NCI-H345 (cell line): ENCODE results near the gene DPEP1.
"Not testable (repeated sequence)": the region's sequence is repeated elsewhere in the genome, so short reads cannot be mapped to it uniquely, and the experiment has no call there.

Experiments
- DNase-seq: peaks from one replicate; lab custom pipeline; 2025; lab: John Stamatoyannopoulos, UW

The DPEP1 gene

GRCh38 chr16:89619840-89620239 lies 6.4 kb downstream of the DPEP1 start:
- DNase-seq, result no peak

GRCh38 chr16:89620406-89620841 lies 7.0 kb downstream of the DPEP1 start:
- no peak for DNase-seq

- DNase-seq, result no peak
Observed at GRCh38 chr16:89621136-89621697, 7.8 kb downstream of the DPEP1 start.

- DNase-seq, result no peak
Observed at GRCh38 chr16:89621698-89622409, 8.4 kb downstream of the DPEP1 start.

GRCh38 chr16:89623511-89624261 lies 10.2 kb downstream of the DPEP1 start:
- no peak for DNase-seq

GRCh38 chr16:89624777-89625761 lies 11.6 kb downstream of the DPEP1 start:
- DNase-seq, result no peak

- no peak for DNase-seq
Observed at GRCh38 chr16:89629827-89630610, 16.6 kb downstream of the DPEP1 start.

GRCh38 chr16:89633064-89633631 lies 19.7 kb downstream of the DPEP1 start:
- DNase-seq, result no peak

GRCh38 chr16:89634463-89635385 lies 21.3 kb downstream of the DPEP1 start:
- DNase-seq, result not testable (repeated sequence)

GRCh38 chr16:89636663-89637062 lies 23.2 kb downstream of the DPEP1 start:
- no peak for DNase-seq

- DNase-seq, result no peak
Observed at GRCh38 chr16:89637379-89637778, 23.9 kb downstream of the DPEP1 start.

- DNase-seq, result no peak
Observed at GRCh38 chr16:89638455-89638854, 25.0 kb downstream of the DPEP1 start.

GRCh38 chr16:89639385-89639784 lies 25.9 kb downstream of the DPEP1 start:
- no peak for DNase-seq

- no peak for DNase-seq
Observed at GRCh38 chr16:89641458-89642119, 28.1 kb downstream of the DPEP1 start.

GRCh38 chr16:89642574-89642973 lies 29.1 kb downstream of the DPEP1 start:
- no peak for DNase-seq

- no peak for DNase-seq
Observed at GRCh38 chr16:89643769-89644300, 30.4 kb downstream of the DPEP1 start.

GRCh38 chr16:89645122-89645521 lies 31.7 kb downstream of the DPEP1 start:
- no peak for DNase-seq

GRCh38 chr16:89646270-89646669 lies 32.8 kb downstream of the DPEP1 start:
- DNase-seq, result no peak

GRCh38 chr16:89646906-89647305 lies 33.5 kb downstream of the DPEP1 start:
- DNase-seq, result no peak
